ENCODE results near the gene RASD2.
A peak's percentile ranks its signal among the peaks of the same experiment; 100 is the strongest.

RASD2 gene

GRCh38 chr22:35518811-35519210 lies 21.8 kb upstream of the RASD2 start:
- no peak for DNase-seq (ENCODE audit: low read depth)

GRCh38 chr22:35519306-35520000 lies 21.2 kb upstream of the RASD2 start:
- DNase-seq (ENCODE audit: low read depth) = no peak

- DNase-seq (ENCODE audit: low read depth) = no peak
Observed at GRCh38 chr22:35521358-35522224, 19.0 kb upstream of the RASD2 start.

GRCh38 chr22:35522225-35523149 lies 18.1 kb upstream of the RASD2 start:
- DNase-seq (ENCODE audit: low read depth) = no peak

GRCh38 chr22:35523167-35523947 lies 17.3 kb upstream of the RASD2 start:
- no peak for DNase-seq (ENCODE audit: low read depth)

GRCh38 chr22:35524966-35525686 lies 15.5 kb upstream of the RASD2 start:
- no peak for DNase-seq (ENCODE audit: low read depth)

GRCh38 chr22:35525687-35526332 lies 14.8 kb upstream of the RASD2 start:
- no peak for DNase-seq (ENCODE audit: low read depth)

GRCh38 chr22:35526333-35526979 lies 14.2 kb upstream of the RASD2 start:
- DNase-seq (ENCODE audit: low read depth) = no peak

- DNase-seq (ENCODE audit: low read depth) = no peak
Observed at GRCh38 chr22:35528927-35529326, 11.7 kb upstream of the RASD2 start.

- DNase-seq (ENCODE audit: low read depth) = no peak
Observed at GRCh38 chr22:35530700-35531099, 9.9 kb upstream of the RASD2 start.

- DNase-seq (ENCODE audit: low read depth) = no peak
Observed at GRCh38 chr22:35531202-35531601, 9.4 kb upstream of the RASD2 start.

- no peak for DNase-seq (ENCODE audit: low read depth)
Observed at GRCh38 chr22:35531676-35532075, 9.0 kb upstream of the RASD2 start.

GRCh38 chr22:35533365-35534029 lies 7.1 kb upstream of the RASD2 start:
- no peak for DNase-seq (ENCODE audit: low read depth)

GRCh38 chr22:35534091-35534490 lies 6.5 kb upstream of the RASD2 start:
- DNase-seq (ENCODE audit: low read depth) = no peak

GRCh38 chr22:35537232-35537631 lies 3.4 kb upstream of the RASD2 start:
- DNase-seq (ENCODE audit: low read depth) = no peak

GRCh38 chr22:35538801-35539321 lies 1.8 kb upstream of the RASD2 start:
- DNase-seq (ENCODE audit: low read depth) = no peak

- no peak for DNase-seq (ENCODE audit: low read depth)
Observed at GRCh38 chr22:35539487-35539886, 1.1 kb upstream of the RASD2 start.

GRCh38 chr22:35539910-35540594 lies 579 bp upstream of the RASD2 start:
- peak; percentile 58 for DNase-seq (ENCODE audit: low read depth)
